ENCODE results near the gene NAT8L. TPM values are rescaled to one million over a fixed set of nuclear protein-coding genes. Genes with fewer than 3 reads are reported as not detected.

NAT8L gene
- polyA plus RNA-seq, 3 donors: 0.01 TPM; not detected in 2

DNA sequence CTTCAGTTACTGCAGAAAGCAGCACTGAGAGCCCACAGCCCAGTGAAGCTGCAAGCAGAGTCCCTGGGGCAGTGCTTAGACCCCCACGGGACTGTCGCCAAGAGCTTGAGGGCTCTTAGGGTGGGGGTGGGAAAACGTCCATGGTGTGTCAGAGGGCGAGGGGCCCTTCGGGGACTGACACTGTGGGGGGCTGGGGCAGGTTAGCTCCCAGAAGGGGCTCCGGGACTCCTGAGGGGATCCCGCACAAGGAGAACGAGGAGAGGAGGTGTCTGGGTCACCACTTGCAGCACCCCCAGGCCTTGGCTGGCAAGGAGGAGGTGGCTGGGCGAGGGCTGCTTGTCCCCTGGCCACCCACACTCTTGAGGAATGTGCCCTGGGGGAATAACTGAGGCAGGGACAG is 20.8 kb downstream of the NAT8L start:
- H3K4me3 ChIP-seq (replicated peaks in 1 of 3; ENCODE audit: low read depth in 2 of 3, low read length in 3 of 3): no peak overlapping the region
- H3K9me3 Mint-ChIP-seq: peaks cover 0 to 1% (median 0%) of the 10 kb centered on the region in 7 donors
- TF ChIP-seq, protein P1, sequence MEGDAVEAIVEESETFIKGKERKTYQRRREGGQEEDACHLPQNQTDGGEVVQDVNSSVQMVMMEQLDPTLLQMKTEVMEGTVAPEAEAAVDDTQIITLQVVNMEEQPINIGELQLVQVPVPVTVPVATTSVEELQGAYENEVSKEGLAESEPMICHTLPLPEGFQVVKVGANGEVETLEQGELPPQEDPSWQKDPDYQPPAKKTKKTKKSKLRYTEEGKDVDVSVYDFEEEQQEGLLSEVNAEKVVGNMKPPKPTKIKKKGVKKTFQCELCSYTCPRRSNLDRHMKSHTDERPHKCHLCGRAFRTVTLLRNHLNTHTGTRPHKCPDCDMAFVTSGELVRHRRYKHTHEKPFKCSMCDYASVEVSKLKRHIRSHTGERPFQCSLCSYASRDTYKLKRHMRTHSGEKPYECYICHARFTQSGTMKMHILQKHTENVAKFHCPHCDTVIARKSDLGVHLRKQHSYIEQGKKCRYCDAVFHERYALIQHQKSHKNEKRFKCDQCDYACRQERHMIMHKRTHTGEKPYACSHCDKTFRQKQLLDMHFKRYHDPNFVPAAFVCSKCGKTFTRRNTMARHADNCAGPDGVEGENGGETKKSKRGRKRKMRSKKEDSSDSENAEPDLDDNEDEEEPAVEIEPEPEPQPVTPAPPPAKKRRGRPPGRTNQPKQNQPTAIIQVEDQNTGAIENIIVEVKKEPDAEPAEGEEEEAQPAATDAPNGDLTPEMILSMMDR (IDR thresholded peaks at IDR 0.05): no peak
- H3K4me2 ChIP-seq (replicated peaks; ENCODE audit: extremely low read depth, low read length, poor library complexity, severe bottlenecking): no peak overlapping the region
- peaks cover 2 to 19% (median 6%) of the 10 kb centered on the region in 3 donors for H3K27me3 Mint-ChIP-seq (ENCODE audit: low read depth in 3 of 3)
- no peaks in the 10 kb centered on the region for H3K79me2 ChIP-seq (ENCODE audit: insufficient read depth, low read length)
- WGBS (ENCODE audit: insufficient coverage): 94% methylated on average over 9 of the region's 9 CpGs
- H3K4me1 Mint-ChIP-seq: no peaks in the 10 kb centered on the region
- no peaks in the 10 kb centered on the region for H3K36me3 ChIP-seq (replicated peaks in 1 of 2; ENCODE audit: control insufficient read depth in 1 of 2, insufficient read depth in 2 of 2, low read length in 2 of 2)
- no peak for DNase-seq
- H4K20me1 ChIP-seq (ENCODE audit: insufficient read depth, low read length): no peaks in the 10 kb centered on the region
- H3K36me3 Mint-ChIP-seq: no peaks in the 10 kb centered on the region
- no peak overlapping the region for H3K27ac ChIP-seq (ENCODE audit: low read depth in 1 of 2, low read length in 2 of 2)
- no peak overlapping the region for H3K4me3 Mint-ChIP-seq
- no peaks in the 10 kb centered on the region for H3K9me3 ChIP-seq (replicated peaks in 1 of 2; ENCODE audit: control insufficient read depth in 1 of 2, insufficient read depth in 1 of 2, low read length in 2 of 2)
- H3K27me3 ChIP-seq (ENCODE audit: control insufficient read depth in 2 of 2, insufficient read depth in 2 of 2, low read length in 2 of 2): no peaks in the 10 kb centered on the region
- no peak overlapping the region for H3K9ac ChIP-seq (ENCODE audit: insufficient read depth, low read length, poor library complexity, severe bottlenecking)
- H3K27ac Mint-ChIP-seq: no peak overlapping the region
- H3K4me1 ChIP-seq (ENCODE audit: control insufficient read depth in 1 of 2, insufficient read depth in 2 of 2, low read length in 2 of 2): no peaks in the 10 kb centered on the region
- H2AFZ ChIP-seq (ENCODE audit: insufficient read depth, low read depth, low read length, poor library complexity, severe bottlenecking): no peak overlapping the region
- intact Hi-C loops (cut with micrococcal nuclease): no loop called here

GRCh38 chr4:2080429-2081300 is 21.5 kb downstream of the NAT8L start:
- peaks cover 2 to 19% (median 5%) of the 10 kb centered on the region in 3 donors for H3K27me3 Mint-ChIP-seq (ENCODE audit: low read depth in 3 of 3)
- Histone ChIP-seq H3K36me3 (replicated peaks in 1 of 2; ENCODE audit: control insufficient read depth in 1 of 2, insufficient read depth in 2 of 2, low read length in 2 of 2) (no peaks in the 10 kb centered on the region), H3K4me1 (ENCODE audit: control insufficient read depth in 1 of 2, insufficient read depth in 2 of 2, low read length in 2 of 2) (no peaks in the 10 kb centered on the region), H3K79me2 (ENCODE audit: insufficient read depth, low read length) (no peaks in the 10 kb centered on the region), H3K9me3 (replicated peaks in 1 of 2; ENCODE audit: control insufficient read depth in 1 of 2, insufficient read depth in 1 of 2, low read length in 2 of 2) (no peaks in the 10 kb centered on the region), H3K4me2 (replicated peaks; ENCODE audit: extremely low read depth, low read length, poor library complexity, severe bottlenecking) (no peak overlapping the region), H3K27ac (ENCODE audit: low read depth in 1 of 2, low read length in 2 of 2) (no peak overlapping the region), H2AFZ (ENCODE audit: insufficient read depth, low read depth, low read length, poor library complexity, severe bottlenecking) (no peak overlapping the region), H3K27me3 (ENCODE audit: control insufficient read depth in 2 of 2, insufficient read depth in 2 of 2, low read length in 2 of 2) (no peaks in the 10 kb centered on the region), H3K4me3 (replicated peaks in 1 of 3; ENCODE audit: low read depth in 2 of 3, low read length in 3 of 3) (no peak overlapping the region), H4K20me1 (ENCODE audit: insufficient read depth, low read length) (no peaks in the 10 kb centered on the region), H3K9ac (ENCODE audit: insufficient read depth, low read length, poor library complexity, severe bottlenecking) (no peak overlapping the region)
- intact Hi-C loops (cut with micrococcal nuclease): no loop called here
- peaks cover 0 to 1% (median 0%) of the 10 kb centered on the region in 7 donors for H3K9me3 Mint-ChIP-seq
- no peaks in the 10 kb centered on the region for H3K36me3 Mint-ChIP-seq
- 90% methylated on average over 12 of the region's 19 CpGs for WGBS (ENCODE audit: insufficient coverage)
- H3K27ac Mint-ChIP-seq: no peak overlapping the region
- DNase-seq: no peak
- no peak overlapping the region for H3K4me3 Mint-ChIP-seq
- no peaks in the 10 kb centered on the region for H3K4me1 Mint-ChIP-seq
- TF ChIP-seq, protein P1 (IDR thresholded peaks at IDR 0.05): no peak
